22Rv1 (cell line): ENCODE measurements around the gene GANAB.

Experiments
- H3K27ac ChIP-seq: fragments of 450-650 bp; 2 replicates; pipeline ENCODE4 v1.5.1; 2017
- ZFX ChIP-seq: fragments of 450-650 bp; IDR thresholded peaks from 2 replicates; pipeline ENCODE4 v1.6.1; 2017; ENCODE audit warnings: antibody characterized with exemption, borderline replicate concordance
- TF ChIP-seq, protein P1 (sequence below): fragments of 450-650 bp; IDR thresholded peaks from 2 replicates; pipeline ENCODE4 v1.5.1; 2017; ENCODE audit warnings: mild to moderate bottlenecking

Gene GANAB

DNA sequence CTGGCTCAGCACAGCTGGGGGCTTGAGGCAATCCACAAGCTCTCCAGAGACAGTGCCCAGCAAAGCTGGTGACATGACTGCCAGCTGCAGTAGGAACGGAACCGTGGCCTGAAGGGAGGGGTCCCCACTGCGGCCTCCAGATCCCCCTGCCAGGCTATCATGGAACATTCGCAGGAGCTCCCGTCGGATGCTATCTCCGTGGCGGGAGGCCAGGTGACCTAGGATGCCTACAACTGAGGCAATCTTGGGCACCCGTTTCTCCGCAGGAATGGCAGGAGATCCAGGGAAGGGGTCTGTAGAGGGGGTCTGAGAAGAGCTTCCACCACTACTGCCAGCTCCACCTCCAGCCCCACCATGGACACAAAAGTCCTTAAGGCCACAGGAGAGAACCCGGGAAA is 2.6 kb upstream of the GANAB start:
- H3K27ac ChIP-seq = no peak overlapping the region
- no peak for TF ChIP-seq ZFX
- TF ChIP-seq, protein P1, sequence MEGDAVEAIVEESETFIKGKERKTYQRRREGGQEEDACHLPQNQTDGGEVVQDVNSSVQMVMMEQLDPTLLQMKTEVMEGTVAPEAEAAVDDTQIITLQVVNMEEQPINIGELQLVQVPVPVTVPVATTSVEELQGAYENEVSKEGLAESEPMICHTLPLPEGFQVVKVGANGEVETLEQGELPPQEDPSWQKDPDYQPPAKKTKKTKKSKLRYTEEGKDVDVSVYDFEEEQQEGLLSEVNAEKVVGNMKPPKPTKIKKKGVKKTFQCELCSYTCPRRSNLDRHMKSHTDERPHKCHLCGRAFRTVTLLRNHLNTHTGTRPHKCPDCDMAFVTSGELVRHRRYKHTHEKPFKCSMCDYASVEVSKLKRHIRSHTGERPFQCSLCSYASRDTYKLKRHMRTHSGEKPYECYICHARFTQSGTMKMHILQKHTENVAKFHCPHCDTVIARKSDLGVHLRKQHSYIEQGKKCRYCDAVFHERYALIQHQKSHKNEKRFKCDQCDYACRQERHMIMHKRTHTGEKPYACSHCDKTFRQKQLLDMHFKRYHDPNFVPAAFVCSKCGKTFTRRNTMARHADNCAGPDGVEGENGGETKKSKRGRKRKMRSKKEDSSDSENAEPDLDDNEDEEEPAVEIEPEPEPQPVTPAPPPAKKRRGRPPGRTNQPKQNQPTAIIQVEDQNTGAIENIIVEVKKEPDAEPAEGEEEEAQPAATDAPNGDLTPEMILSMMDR = no peak

DNA sequence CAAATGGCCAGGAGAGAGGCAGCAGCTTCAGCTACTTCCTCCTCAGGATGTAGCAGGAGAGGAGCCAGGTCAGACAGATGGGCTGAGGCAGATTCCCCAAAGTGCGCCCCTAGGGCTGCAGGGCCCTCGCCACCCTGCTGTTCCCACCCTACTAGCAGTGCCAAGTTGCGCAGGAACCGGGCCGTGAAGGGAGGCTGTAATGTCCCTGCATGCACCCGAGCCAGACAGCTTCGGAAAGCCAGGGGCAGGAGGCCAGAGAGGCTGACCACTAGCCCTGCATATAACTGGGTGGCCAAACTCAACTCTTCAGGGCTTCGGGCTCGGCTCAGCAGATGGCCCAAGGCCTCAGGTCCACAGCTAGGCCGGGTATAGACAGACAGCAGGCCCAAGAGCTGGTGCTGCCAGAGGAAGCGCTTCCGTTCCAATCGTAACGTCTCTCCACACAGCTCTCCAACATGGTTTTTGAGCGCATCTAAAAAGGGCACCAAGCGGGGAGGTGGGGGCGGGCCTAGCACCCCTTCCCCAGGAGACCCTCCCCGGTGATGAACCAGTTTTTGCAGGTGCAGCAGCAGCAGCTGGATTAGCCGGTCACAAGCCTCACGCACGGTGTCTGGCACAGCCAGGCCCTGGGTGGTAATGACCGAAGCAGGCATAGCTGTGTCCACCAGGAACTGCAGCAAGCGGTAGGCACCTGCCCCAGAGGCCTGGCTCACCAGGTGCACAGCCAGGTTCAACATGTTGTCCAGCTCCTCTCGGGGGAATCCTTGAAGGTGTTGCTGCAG is 2.0 kb upstream of the GANAB start:
- TF ChIP-seq, protein P1 = no peak
- TF ChIP-seq ZFX = no peak
- peak overlapping the region; percentile 83; the same call in 1 of the 2 replicates for H3K27ac ChIP-seq

DNA sequence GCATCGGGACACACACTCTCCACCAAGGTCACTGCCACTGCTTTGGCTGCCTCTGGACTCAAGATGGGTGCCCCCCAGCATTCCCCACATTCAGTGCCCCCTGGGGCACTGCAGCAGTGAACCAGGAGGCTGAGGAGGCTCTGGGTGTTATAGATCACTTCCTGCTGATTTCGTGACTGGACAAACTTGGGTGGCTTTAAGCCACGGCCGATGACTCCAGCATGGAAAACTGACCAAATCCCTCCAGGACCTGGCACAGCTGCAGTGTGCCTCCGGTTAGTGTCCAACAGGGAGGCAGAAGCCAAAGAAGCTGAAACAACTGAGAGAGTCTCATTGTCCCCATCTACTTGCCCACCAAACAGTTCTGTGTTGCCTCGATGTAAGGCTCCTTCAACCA is 1.2 kb upstream of the GANAB start:
- TF ChIP-seq ZFX = no peak
- TF ChIP-seq, protein P1 = no peak
- peak overlapping the region; percentile 83 for H3K27ac ChIP-seq

DNA sequence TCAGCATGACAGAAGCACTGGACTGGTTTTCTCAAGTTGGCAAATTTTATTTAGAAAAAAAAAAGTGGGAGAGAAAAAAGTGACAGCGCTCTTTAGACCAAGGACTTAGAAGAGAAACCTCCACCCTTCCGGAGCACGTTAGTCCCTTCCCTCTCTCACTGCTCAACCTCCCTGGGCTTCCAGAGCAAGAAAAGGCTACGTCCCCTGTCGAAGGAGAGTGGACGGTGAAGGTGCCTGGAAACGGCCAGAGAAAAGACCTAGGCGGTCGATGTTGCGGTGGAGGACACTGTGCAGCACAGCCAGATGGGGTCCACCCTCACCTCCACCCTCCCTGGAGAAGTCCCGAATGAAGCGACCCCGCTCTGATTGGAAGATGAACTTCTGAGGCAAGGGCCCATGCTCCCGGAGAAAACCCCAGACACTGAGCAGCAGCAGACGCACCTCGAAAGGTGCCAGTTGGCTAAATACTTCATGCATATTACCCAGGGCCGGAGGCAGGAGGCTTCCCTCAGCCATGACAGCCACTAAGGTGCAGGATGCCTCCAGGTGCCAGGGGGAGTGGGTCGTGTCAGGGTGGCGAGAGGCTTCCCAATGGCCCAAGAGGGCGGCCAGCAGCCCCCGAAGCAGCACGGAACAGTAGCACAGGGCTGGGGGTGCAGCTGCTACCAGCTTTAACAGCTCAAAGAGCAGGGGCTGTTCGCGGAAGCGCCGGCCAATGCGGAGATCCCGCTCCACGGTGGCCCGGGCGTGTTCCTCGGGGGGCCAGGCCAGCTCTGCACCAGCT is 604 bp upstream of the GANAB start:
- TF ChIP-seq ZFX = no peak
- TF ChIP-seq, protein P1 = no peak
- H3K27ac ChIP-seq = peak overlapping the region; percentile 83

DNA sequence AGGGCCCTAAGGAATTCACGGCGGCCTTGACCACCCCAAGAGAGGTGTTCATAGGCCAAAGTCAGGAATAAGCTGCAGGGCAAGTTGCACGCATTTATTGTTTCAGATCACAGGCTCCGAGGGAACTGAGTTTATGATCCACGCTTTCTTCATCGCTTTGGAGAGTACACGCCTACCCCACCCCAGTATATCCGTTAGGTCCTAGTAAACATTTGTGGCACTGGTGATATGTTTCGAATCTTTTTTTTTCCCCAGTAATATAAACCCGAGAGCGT is 805 bp downstream of the GANAB start:
- H3K27ac ChIP-seq = peak overlapping the region; percentile 83
- TF ChIP-seq ZFX = no peak
- TF ChIP-seq, protein P1 = no peak

DNA sequence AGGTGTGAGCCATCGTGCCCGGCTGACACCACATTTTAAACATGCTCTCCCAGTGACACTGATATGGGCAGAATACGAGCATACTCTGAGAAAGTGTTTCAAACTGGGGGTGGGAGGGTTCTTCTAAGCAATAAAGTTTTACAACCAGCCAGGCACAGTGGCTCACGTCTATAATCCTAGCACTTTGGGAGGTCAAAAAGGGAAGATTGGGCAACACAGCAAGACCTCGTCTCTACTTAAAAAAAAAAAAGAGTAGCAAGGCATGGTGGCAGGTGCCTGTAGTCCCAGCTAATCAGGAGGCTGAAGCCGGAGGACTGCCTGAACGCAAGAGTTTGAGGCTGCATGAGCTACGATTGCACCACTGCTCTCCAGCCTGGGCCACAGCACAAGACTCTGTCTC is 2.2 kb downstream of the GANAB start:
- TF ChIP-seq ZFX = no peak
- TF ChIP-seq, protein P1 = no peak
- H3K27ac ChIP-seq = no peak overlapping the region

DNA sequence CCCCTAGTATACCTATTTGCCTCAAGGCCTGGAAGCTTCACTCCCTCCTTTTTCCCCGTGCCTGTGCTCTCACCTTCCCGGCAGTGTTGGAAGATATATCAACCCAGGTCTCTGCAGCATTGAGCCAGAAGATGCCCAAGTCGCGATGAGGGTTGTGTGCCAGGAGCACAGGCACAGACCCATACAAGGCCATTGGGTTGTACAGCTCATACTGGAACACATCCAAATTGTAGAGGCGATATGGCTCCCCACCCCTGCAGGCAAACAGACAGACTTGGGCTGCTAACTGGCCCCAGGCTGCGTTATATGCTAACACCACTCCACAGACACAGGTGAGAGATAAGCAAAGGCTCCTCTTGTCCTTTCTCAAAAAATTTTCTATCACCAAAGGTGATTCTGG is 13.9 kb downstream of the GANAB start:
- no peak overlapping the region for H3K27ac ChIP-seq
- TF ChIP-seq, protein P1 = no peak
- no peak for TF ChIP-seq ZFX
